Measurements from ENCODE around the gene FLRT2.

The FLRT2 gene

DNA sequence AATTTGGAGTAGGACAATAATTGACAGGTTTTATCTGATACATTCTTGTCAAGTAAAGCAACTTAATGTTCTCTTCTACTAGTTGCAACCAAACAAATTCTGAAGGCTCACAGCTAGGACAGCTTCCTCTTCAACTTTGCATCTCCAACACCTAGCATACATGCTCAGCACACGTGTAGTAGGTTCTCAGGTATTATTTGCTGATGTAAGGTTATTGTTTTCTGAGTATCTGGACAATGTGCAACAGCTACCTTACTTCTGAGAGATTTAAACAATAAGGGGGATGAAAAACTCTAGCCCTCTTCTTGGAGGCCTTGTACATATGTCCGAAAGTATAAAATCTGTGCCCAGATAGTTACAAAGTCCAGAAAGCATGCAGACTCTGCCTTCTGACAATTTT lies 15.5 kb upstream of the FLRT2 start:
- no peak for DNase-seq (ENCODE audit: insufficient read length, low spot score)
- no peak for FAIRE-seq
- TF ChIP-seq SPI1 (IDR thresholded peaks at IDR 0.05; ENCODE audit: low read depth, low read length) (no peak), POU2F2 (IDR thresholded peaks at IDR 0.05; ENCODE audit: low read depth, low read length) (no peak), TAF1 (IDR thresholded peaks at IDR 0.05; ENCODE audit: low read depth, low read length) (no peak), POLR2AphosphoS5 (IDR thresholded peaks at IDR 0.05; ENCODE audit: low read depth, low read length) (no peak), POLR2A (IDR thresholded peaks at IDR 0.05; ENCODE audit: low read depth, low read length) (no peak), PAX5 (IDR thresholded peaks at IDR 0.05; ENCODE audit: insufficient read depth, low read length, severe bottlenecking) (no peak)

- DNase-seq (ENCODE audit: insufficient read length, low spot score) (no peak), FAIRE-seq (no peak)
- TF ChIP-seq POLR2A (IDR thresholded peaks at IDR 0.05; ENCODE audit: low read depth, low read length) = no peak
- no peak for TF ChIP-seq TAF1 (IDR thresholded peaks at IDR 0.05; ENCODE audit: low read depth, low read length)
Measured at GRCh38 chr14:85516239-85517113, 13.5 kb upstream of the FLRT2 start.

- FAIRE-seq = no peak
- no peak for DNase-seq (ENCODE audit: insufficient read length, low spot score)
- no peak for TF ChIP-seq POLR2AphosphoS5 (IDR thresholded peaks at IDR 0.05; ENCODE audit: low read depth, low read length)
- TF ChIP-seq POLR2A (IDR thresholded peaks at IDR 0.05; ENCODE audit: low read depth, low read length) = no peak
- TF ChIP-seq SPI1 (IDR thresholded peaks at IDR 0.05; ENCODE audit: low read depth, low read length) = no peak
- TF ChIP-seq POU2F2 (IDR thresholded peaks at IDR 0.05; ENCODE audit: low read depth, low read length) = no peak
- TF ChIP-seq TAF1 (IDR thresholded peaks at IDR 0.05; ENCODE audit: low read depth, low read length) = no peak
- no peak for TF ChIP-seq PAX5 (IDR thresholded peaks at IDR 0.05; ENCODE audit: insufficient read depth, low read length, severe bottlenecking)
Measured at GRCh38 chr14:85517114-85517688, 12.7 kb upstream of the FLRT2 start.

- TF ChIP-seq PAX5 (IDR thresholded peaks at IDR 0.05; ENCODE audit: insufficient read depth, low read length, severe bottlenecking) (no peak), SPI1 (IDR thresholded peaks at IDR 0.05; ENCODE audit: low read depth, low read length) (no peak), POLR2A (IDR thresholded peaks at IDR 0.05; ENCODE audit: low read depth, low read length) (no peak), POLR2AphosphoS5 (IDR thresholded peaks at IDR 0.05; ENCODE audit: low read depth, low read length) (no peak), POU2F2 (IDR thresholded peaks at IDR 0.05; ENCODE audit: low read depth, low read length) (no peak)
- DNase-seq (ENCODE audit: insufficient read length, low spot score) (no peak), FAIRE-seq (no peak)
Measured at GRCh38 chr14:85519661-85520305, 10.2 kb upstream of the FLRT2 start.

- no peak for DNase-seq (ENCODE audit: insufficient read length, low spot score)
- TF ChIP-seq TAF1 (IDR thresholded peaks at IDR 0.05; ENCODE audit: low read depth, low read length) (no peak), POLR2AphosphoS5 (IDR thresholded peaks at IDR 0.05; ENCODE audit: low read depth, low read length) (no peak), POU2F2 (IDR thresholded peaks at IDR 0.05; ENCODE audit: low read depth, low read length) (no peak), PAX5 (IDR thresholded peaks at IDR 0.05; ENCODE audit: insufficient read depth, low read length, severe bottlenecking) (no peak)
- no peak for FAIRE-seq
Measured at GRCh38 chr14:85520581-85520980, 9.4 kb upstream of the FLRT2 start.

DNA sequence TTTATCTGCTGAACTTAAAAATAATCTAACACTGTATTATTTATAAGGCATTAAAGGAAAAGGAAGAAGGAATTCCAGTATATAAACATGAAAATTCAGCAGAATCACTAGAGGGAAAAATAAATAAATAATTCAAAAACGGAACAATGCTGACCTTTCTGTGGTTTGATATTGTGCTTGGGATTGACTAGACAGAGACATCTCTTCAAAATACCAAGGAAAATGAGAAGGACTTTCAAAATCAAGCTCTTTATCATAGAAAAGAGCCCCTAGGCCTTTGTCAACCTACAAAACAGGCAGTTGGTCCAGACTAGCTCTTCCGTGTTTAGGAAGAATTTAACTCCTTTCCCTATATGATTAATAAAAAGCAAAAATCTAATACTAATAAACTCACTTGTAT lies 6.3 kb upstream of the FLRT2 start:
- no peak for TF ChIP-seq POU2F2 (IDR thresholded peaks at IDR 0.05; ENCODE audit: low read depth, low read length)
- no peak for TF ChIP-seq TAF1 (IDR thresholded peaks at IDR 0.05; ENCODE audit: low read depth, low read length)
- TF ChIP-seq SPI1 (IDR thresholded peaks at IDR 0.05; ENCODE audit: low read depth, low read length) = no peak
- no peak for TF ChIP-seq POLR2A (IDR thresholded peaks at IDR 0.05; ENCODE audit: low read depth, low read length)
- TF ChIP-seq PAX5 (IDR thresholded peaks at IDR 0.05; ENCODE audit: insufficient read depth, low read length, severe bottlenecking) = no peak
- no peak for TF ChIP-seq POLR2AphosphoS5 (IDR thresholded peaks at IDR 0.05; ENCODE audit: low read depth, low read length)
- FAIRE-seq = no peak
- no peak for DNase-seq (ENCODE audit: insufficient read length, low spot score)

DNA sequence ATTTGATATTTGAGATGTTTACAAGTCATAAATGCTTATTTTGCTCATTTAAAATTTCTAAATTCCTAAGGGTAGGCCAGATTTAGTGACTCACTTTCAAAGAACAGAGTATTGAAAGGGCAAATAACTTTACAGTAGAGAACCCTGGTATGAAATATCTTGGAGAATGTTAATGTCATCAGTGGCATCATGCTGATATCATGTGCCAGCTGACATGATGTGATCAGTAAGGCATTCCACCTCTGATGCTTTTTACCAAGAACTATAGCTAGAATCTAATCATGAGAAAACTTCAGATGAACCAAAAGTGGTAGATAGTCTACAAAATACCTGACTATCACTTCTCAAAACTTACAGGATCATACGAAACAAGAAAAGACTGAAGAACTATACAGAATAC lies 2.9 kb upstream of the FLRT2 start:
- TF ChIP-seq SPI1 (IDR thresholded peaks at IDR 0.05; ENCODE audit: low read depth, low read length) (no peak), POU2F2 (IDR thresholded peaks at IDR 0.05; ENCODE audit: low read depth, low read length) (no peak), TAF1 (IDR thresholded peaks at IDR 0.05; ENCODE audit: low read depth, low read length) (no peak), POLR2A (IDR thresholded peaks at IDR 0.05; ENCODE audit: low read depth, low read length) (no peak), POLR2AphosphoS5 (IDR thresholded peaks at IDR 0.05; ENCODE audit: low read depth, low read length) (no peak), PAX5 (IDR thresholded peaks at IDR 0.05; ENCODE audit: insufficient read depth, low read length, severe bottlenecking) (no peak)
- FAIRE-seq (no peak), DNase-seq (ENCODE audit: insufficient read length, low spot score) (no peak)

- no peak for FAIRE-seq
- DNase-seq (ENCODE audit: insufficient read length, low spot score) = no peak
- TF ChIP-seq POLR2A (IDR thresholded peaks at IDR 0.05; ENCODE audit: low read depth, low read length) (no peak), SPI1 (IDR thresholded peaks at IDR 0.05; ENCODE audit: low read depth, low read length) (no peak), POU2F2 (IDR thresholded peaks at IDR 0.05; ENCODE audit: low read depth, low read length) (no peak), POLR2AphosphoS5 (IDR thresholded peaks at IDR 0.05; ENCODE audit: low read depth, low read length) (no peak)
Measured at GRCh38 chr14:85527445-85528035, 2.4 kb upstream of the FLRT2 start.

GRCh38 chr14:85528080-85528896 lies 1.7 kb upstream of the FLRT2 start:
- TF ChIP-seq POLR2AphosphoS5 (IDR thresholded peaks at IDR 0.05; ENCODE audit: low read depth, low read length) = no peak
- TF ChIP-seq POU2F2 (IDR thresholded peaks at IDR 0.05; ENCODE audit: low read depth, low read length) = no peak
- no peak for TF ChIP-seq PAX5 (IDR thresholded peaks at IDR 0.05; ENCODE audit: insufficient read depth, low read length, severe bottlenecking)
- no peak for TF ChIP-seq SPI1 (IDR thresholded peaks at IDR 0.05; ENCODE audit: low read depth, low read length)
- TF ChIP-seq TAF1 (IDR thresholded peaks at IDR 0.05; ENCODE audit: low read depth, low read length) = no peak
- no peak for TF ChIP-seq POLR2A (IDR thresholded peaks at IDR 0.05; ENCODE audit: low read depth, low read length)
- FAIRE-seq (no peak), DNase-seq (ENCODE audit: insufficient read length, low spot score) (no peak)

Measured in GM12891 (cell line).